Measurements from ENCODE around the gene PKLR.

Gene PKLR

GRCh38 chr1:155277070-155277901 is 24.0 kb downstream of the PKLR start, which contains the start of gene HCN3:
HCN3 (plus strand) TSS chr1:155277463; CDS start chr1:155277591, 128 bp downstream.
- H3K9me3 ChIP-seq, result no peaks in the 10 kb centered on the region
- H3K27me3 ChIP-seq, result no peaks in the 10 kb centered on the region
- H3K36me3 ChIP-seq, result no peaks in the 10 kb centered on the region
- peak within 1 kb of the TSS; percentile 86 for H3K4me3 ChIP-seq (ENCODE audit: low read depth, low read length)
- H3K4me1 ChIP-seq, result peaks cover 3% of the 10 kb centered on the region
- peak; percentile 100 for DNase-seq
- TF ChIP-seq, protein P1, sequence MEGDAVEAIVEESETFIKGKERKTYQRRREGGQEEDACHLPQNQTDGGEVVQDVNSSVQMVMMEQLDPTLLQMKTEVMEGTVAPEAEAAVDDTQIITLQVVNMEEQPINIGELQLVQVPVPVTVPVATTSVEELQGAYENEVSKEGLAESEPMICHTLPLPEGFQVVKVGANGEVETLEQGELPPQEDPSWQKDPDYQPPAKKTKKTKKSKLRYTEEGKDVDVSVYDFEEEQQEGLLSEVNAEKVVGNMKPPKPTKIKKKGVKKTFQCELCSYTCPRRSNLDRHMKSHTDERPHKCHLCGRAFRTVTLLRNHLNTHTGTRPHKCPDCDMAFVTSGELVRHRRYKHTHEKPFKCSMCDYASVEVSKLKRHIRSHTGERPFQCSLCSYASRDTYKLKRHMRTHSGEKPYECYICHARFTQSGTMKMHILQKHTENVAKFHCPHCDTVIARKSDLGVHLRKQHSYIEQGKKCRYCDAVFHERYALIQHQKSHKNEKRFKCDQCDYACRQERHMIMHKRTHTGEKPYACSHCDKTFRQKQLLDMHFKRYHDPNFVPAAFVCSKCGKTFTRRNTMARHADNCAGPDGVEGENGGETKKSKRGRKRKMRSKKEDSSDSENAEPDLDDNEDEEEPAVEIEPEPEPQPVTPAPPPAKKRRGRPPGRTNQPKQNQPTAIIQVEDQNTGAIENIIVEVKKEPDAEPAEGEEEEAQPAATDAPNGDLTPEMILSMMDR (IDR thresholded peaks at IDR 0.05; ENCODE audit: low read depth, low read length), result peak; percentile 28

DNA sequence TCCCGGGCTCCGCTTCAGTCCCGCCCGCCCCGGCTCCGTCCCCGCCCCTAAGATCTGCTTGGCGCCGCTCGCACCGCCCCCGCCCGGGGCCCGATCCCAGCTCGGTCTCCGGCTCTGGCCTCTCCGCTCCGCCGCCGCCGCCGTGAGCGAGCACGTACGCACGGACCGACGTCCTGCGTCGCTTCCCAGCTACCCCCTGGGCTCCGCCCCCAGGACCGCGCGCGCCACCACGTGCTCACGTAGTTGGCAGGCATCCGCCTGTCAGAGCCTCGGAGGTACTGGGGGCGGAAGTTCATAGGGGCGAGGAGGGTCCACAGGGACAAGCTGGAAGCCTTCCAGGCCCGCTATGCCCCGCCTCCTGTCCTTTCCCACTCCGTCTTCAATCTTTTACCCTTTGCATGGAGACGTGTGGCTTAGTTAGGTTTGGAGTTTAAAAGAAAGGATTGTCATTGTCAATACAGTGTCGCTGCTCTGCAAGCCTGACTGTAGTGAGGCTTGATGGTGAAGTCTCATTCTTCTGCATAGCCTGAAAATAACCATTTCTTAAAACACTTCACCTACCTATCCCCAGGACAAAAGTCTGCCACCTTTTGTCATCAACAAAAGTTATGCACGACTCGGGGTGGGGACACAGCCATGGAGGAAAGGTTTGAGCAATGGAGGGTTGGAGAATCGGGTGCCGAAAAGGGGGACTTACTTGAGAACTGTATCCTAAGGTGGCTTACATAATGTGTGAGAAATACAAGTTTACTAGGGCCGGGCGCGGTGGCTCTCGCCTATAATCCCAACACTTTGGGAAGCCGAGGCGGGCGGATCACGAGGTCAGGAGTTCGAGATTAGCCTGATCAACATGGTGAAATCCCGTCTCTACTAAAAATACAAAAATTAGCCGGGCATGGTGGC is 27.6 kb downstream of the PKLR start, which contains the start of gene CLK2:
CLK2 (minus strand) TSS at position 162 of the 903 bp plus-strand sequence. CDS start 2,527 bp downstream, outside the sequence.
- peaks cover 3% of the 10 kb centered on the region for H3K4me1 ChIP-seq
- H3K27me3 ChIP-seq, result no peaks in the 10 kb centered on the region
- TF ChIP-seq, protein P1 (IDR thresholded peaks at IDR 0.05; ENCODE audit: low read depth, low read length), result no peak
- H3K4me3 ChIP-seq (ENCODE audit: low read depth, low read length), result peak within 1 kb of the TSS; percentile 98
- peaks cover 28% of the 10 kb centered on the region for H3K36me3 ChIP-seq
- DNase-seq, result peak; percentile 99
- no peaks in the 10 kb centered on the region for H3K9me3 ChIP-seq

GRCh38 chr1:155272466-155273342 is 28.5 kb downstream of the PKLR start:
- Histone ChIP-seq H3K36me3 (peaks cover 36% of the 10 kb centered on the region), H3K9me3 (no peaks in the 10 kb centered on the region), H3K4me1 (peaks cover 3% of the 10 kb centered on the region), H3K27me3 (no peaks in the 10 kb centered on the region), H3K4me3 (ENCODE audit: low read depth, low read length) (peak overlapping the region; percentile 98)
- TF ChIP-seq, protein P1 (IDR thresholded peaks at IDR 0.05; ENCODE audit: low read depth, low read length), result no peak
- DNase-seq, result no peak

DNA sequence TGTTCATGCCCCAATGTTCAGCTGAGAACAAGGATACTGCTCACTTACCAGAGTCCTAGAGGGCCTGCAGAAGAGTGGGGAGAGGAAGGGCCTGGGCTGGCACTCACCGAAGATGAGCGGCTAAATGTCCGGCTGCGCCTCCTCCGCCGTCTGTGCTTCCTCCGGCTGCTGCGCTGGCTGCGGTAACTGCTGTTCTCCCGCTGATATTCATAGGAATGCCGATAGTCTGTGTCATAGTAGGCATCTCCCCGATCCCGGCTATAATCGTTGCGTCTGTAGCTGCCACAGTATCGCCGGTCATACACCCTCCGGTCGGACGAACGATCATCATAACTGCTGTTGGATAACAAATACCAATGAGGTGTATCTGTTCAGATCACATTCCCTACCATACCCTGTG is 31.9 kb downstream of the PKLR start:
- Histone ChIP-seq H3K4me1 (peaks cover 3% of the 10 kb centered on the region), H3K9me3 (no peaks in the 10 kb centered on the region), H3K27me3 (no peaks in the 10 kb centered on the region), H3K4me3 (ENCODE audit: low read depth, low read length) (no peak overlapping the region), H3K36me3 (peaks cover 68% of the 10 kb centered on the region)
- DNase-seq, result no peak
- TF ChIP-seq, protein P1 (IDR thresholded peaks at IDR 0.05; ENCODE audit: low read depth, low read length), result no peak

GRCh38 chr1:155268630-155269029 is 32.6 kb downstream of the PKLR start:
- H3K27me3 ChIP-seq, result no peaks in the 10 kb centered on the region
- H3K4me1 ChIP-seq, result no peaks in the 10 kb centered on the region
- TF ChIP-seq, protein P1 (IDR thresholded peaks at IDR 0.05; ENCODE audit: low read depth, low read length), result no peak
- H3K9me3 ChIP-seq, result no peaks in the 10 kb centered on the region
- H3K4me3 ChIP-seq (ENCODE audit: low read depth, low read length), result no peak overlapping the region
- H3K36me3 ChIP-seq, result peaks cover 74% of the 10 kb centered on the region
- no peak for DNase-seq
